ENCODE results near the gene RALGPS1.
A peak's percentile ranks its signal among the peaks of the same experiment; 100 is the strongest.

RALGPS1 gene

GRCh38 chr9:126914458-126915280 is at the start of gene RALGPS1:
Gene RALGPS1, plus strand, starts transcription at chr9:126914782. Its CDS starts 47,508 bp downstream, at chr9:126962290.
- Mint-ChIP-seq H3K36me3 (ENCODE audit: low read depth) (no peaks in the 10 kb centered on the region), H3K27ac (no peak within 1 kb of the TSS), H3K27me3 (ENCODE audit: low read depth) (peaks cover 27% of the 10 kb centered on the region), H3K4me3 (peak within 1 kb of the TSS; percentile 69), H3K9me3 (no peaks in the 10 kb centered on the region), H3K4me1 (ENCODE audit: low read depth) (peaks cover 5% of the 10 kb centered on the region)
- DNase-seq (ENCODE audit: low spot score): peak; percentile 93

- H3K27me3 Mint-ChIP-seq (ENCODE audit: low read depth): no peaks in the 10 kb centered on the region
These were observed 45.2 kb upstream of the RALGPS1 start for GRCh38 chr9:126869368-126869767.

GRCh38 chr9:126872516-126872915 is 42.1 kb upstream of the RALGPS1 start:
- Mint-ChIP-seq H3K4me3 (no peak overlapping the region), H3K27ac (no peak overlapping the region), H3K9me3 (no peaks in the 10 kb centered on the region), H3K27me3 (ENCODE audit: low read depth) (no peaks in the 10 kb centered on the region), H3K4me1 (ENCODE audit: low read depth) (peaks cover 16% of the 10 kb centered on the region), H3K36me3 (ENCODE audit: low read depth) (peaks cover 2% of the 10 kb centered on the region)
- no peak for DNase-seq (ENCODE audit: low spot score)

More at GRCh38 chr9:126869368-126869767, 45.2 kb upstream of the RALGPS1 start:
- H3K4me1 Mint-ChIP-seq (ENCODE audit: low read depth): peaks cover 6% of the 10 kb centered on the region
- H3K36me3 Mint-ChIP-seq (ENCODE audit: low read depth): peaks cover 14% of the 10 kb centered on the region
- DNase-seq (ENCODE audit: low spot score): no peak
- no peaks in the 10 kb centered on the region for H3K9me3 Mint-ChIP-seq
- no peak overlapping the region for H3K27ac Mint-ChIP-seq
- no peak overlapping the region for H3K4me3 Mint-ChIP-seq

GRCh38 chr9:126874546-126875314 is 39.9 kb upstream of the RALGPS1 start:
- Mint-ChIP-seq H3K4me3 (no peak overlapping the region), H3K36me3 (ENCODE audit: low read depth) (peaks cover 6% of the 10 kb centered on the region), H3K27me3 (ENCODE audit: low read depth) (no peaks in the 10 kb centered on the region), H3K4me1 (ENCODE audit: low read depth) (peaks cover 15% of the 10 kb centered on the region), H3K27ac (no peak overlapping the region), H3K9me3 (no peaks in the 10 kb centered on the region)
- no peak for DNase-seq (ENCODE audit: low spot score)

GRCh38 chr9:126875756-126876510 is 38.6 kb upstream of the RALGPS1 start:
- Mint-ChIP-seq H3K27ac (peak overlapping the region; percentile 12), H3K27me3 (ENCODE audit: low read depth) (no peaks in the 10 kb centered on the region), H3K4me1 (ENCODE audit: low read depth) (peaks cover 15% of the 10 kb centered on the region), H3K9me3 (no peaks in the 10 kb centered on the region), H3K36me3 (ENCODE audit: low read depth) (peaks cover 12% of the 10 kb centered on the region), H3K4me3 (no peak overlapping the region)
- DNase-seq (ENCODE audit: low spot score): no peak

- H3K9me3 Mint-ChIP-seq: no peaks in the 10 kb centered on the region
These were observed 38.1 kb upstream of the RALGPS1 start for GRCh38 chr9:126876531-126876930.

GRCh38 chr9:126877418-126877817 is 37.2 kb upstream of the RALGPS1 start:
- no peak for DNase-seq (ENCODE audit: low spot score)
- peaks cover 12% of the 10 kb centered on the region for H3K4me1 Mint-ChIP-seq (ENCODE audit: low read depth)
- no peak overlapping the region for H3K27ac Mint-ChIP-seq
- peaks cover 15% of the 10 kb centered on the region for H3K36me3 Mint-ChIP-seq (ENCODE audit: low read depth)
- H3K27me3 Mint-ChIP-seq (ENCODE audit: low read depth): no peaks in the 10 kb centered on the region
- no peaks in the 10 kb centered on the region for H3K9me3 Mint-ChIP-seq
- H3K4me3 Mint-ChIP-seq: no peak overlapping the region

More at GRCh38 chr9:126876531-126876930, 38.1 kb upstream of the RALGPS1 start:
- Mint-ChIP-seq H3K36me3 (ENCODE audit: low read depth) (peaks cover 12% of the 10 kb centered on the region), H3K27me3 (ENCODE audit: low read depth) (no peaks in the 10 kb centered on the region), H3K4me1 (ENCODE audit: low read depth) (peaks cover 15% of the 10 kb centered on the region), H3K27ac (no peak overlapping the region), H3K4me3 (no peak overlapping the region)
- DNase-seq (ENCODE audit: low spot score): no peak

- Mint-ChIP-seq H3K27me3 (ENCODE audit: low read depth) (no peaks in the 10 kb centered on the region), H3K27ac (no peak overlapping the region), H3K36me3 (ENCODE audit: low read depth) (peaks cover 15% of the 10 kb centered on the region), H3K4me1 (ENCODE audit: low read depth) (peaks cover 11% of the 10 kb centered on the region), H3K9me3 (no peaks in the 10 kb centered on the region), H3K4me3 (no peak overlapping the region)
- no peak for DNase-seq (ENCODE audit: low spot score)
These were observed 35.3 kb upstream of the RALGPS1 start for GRCh38 chr9:126879288-126879687.

- Mint-ChIP-seq H3K9me3 (no peaks in the 10 kb centered on the region), H3K4me1 (ENCODE audit: low read depth) (peaks cover 11% of the 10 kb centered on the region), H3K27me3 (ENCODE audit: low read depth) (no peaks in the 10 kb centered on the region), H3K27ac (no peak overlapping the region), H3K36me3 (ENCODE audit: low read depth) (peaks cover 15% of the 10 kb centered on the region), H3K4me3 (no peak overlapping the region)
- no peak for DNase-seq (ENCODE audit: low spot score)
These were observed 34.2 kb upstream of the RALGPS1 start for GRCh38 chr9:126880226-126880946.

GRCh38 chr9:126880947-126881332 is 33.6 kb upstream of the RALGPS1 start:
- Mint-ChIP-seq H3K36me3 (ENCODE audit: low read depth) (peaks cover 15% of the 10 kb centered on the region), H3K27me3 (ENCODE audit: low read depth) (no peaks in the 10 kb centered on the region), H3K4me1 (ENCODE audit: low read depth) (peaks cover 11% of the 10 kb centered on the region), H3K4me3 (no peak overlapping the region), H3K27ac (no peak overlapping the region), H3K9me3 (no peaks in the 10 kb centered on the region)
- DNase-seq (ENCODE audit: low spot score): no peak

- peaks cover 15% of the 10 kb centered on the region for H3K36me3 Mint-ChIP-seq (ENCODE audit: low read depth)
- H3K27me3 Mint-ChIP-seq (ENCODE audit: low read depth): no peaks in the 10 kb centered on the region
- no peak overlapping the region for H3K4me3 Mint-ChIP-seq
- H3K27ac Mint-ChIP-seq: no peak overlapping the region
- DNase-seq (ENCODE audit: low spot score): no peak
- H3K9me3 Mint-ChIP-seq: no peaks in the 10 kb centered on the region
- no peaks in the 10 kb centered on the region for H3K4me1 Mint-ChIP-seq (ENCODE audit: low read depth)
These were observed 31.8 kb upstream of the RALGPS1 start for GRCh38 chr9:126882746-126883145.

GRCh38 chr9:126883636-126884035 is 30.9 kb upstream of the RALGPS1 start:
- Mint-ChIP-seq H3K27ac (no peak overlapping the region), H3K9me3 (no peaks in the 10 kb centered on the region), H3K4me3 (no peak overlapping the region), H3K4me1 (ENCODE audit: low read depth) (no peaks in the 10 kb centered on the region), H3K27me3 (ENCODE audit: low read depth) (no peaks in the 10 kb centered on the region), H3K36me3 (ENCODE audit: low read depth) (peaks cover 15% of the 10 kb centered on the region)
- no peak for DNase-seq (ENCODE audit: low spot score)

- H3K36me3 Mint-ChIP-seq (ENCODE audit: low read depth): peaks cover 6% of the 10 kb centered on the region
- no peak overlapping the region for H3K4me3 Mint-ChIP-seq
- no peak for DNase-seq (ENCODE audit: low spot score)
- H3K4me1 Mint-ChIP-seq (ENCODE audit: low read depth): no peaks in the 10 kb centered on the region
- H3K27ac Mint-ChIP-seq: no peak overlapping the region
- H3K9me3 Mint-ChIP-seq: no peaks in the 10 kb centered on the region
- no peaks in the 10 kb centered on the region for H3K27me3 Mint-ChIP-seq (ENCODE audit: low read depth)
These were observed 29.4 kb upstream of the RALGPS1 start for GRCh38 chr9:126885131-126885641.
